Psoas muscle (tissue), 8 donors: ENCODE data around the gene PSMB3. TPM values are rescaled to one million over a fixed set of nuclear protein-coding genes. Genes with fewer than 3 reads are reported as not detected.

Source experiments
- ATAC-seq, 4 donors: fragments of 200-7000 bp; cut with Tn5 transposase; one replicate each; pipeline ENCODE4 v1.9.1; 2020; ENCODE audit warnings: moderate library complexity in 3 of 4, mild to moderate bottlenecking in 2 of 4
- DNase-seq, 2 donors: peaks; one replicate each; pipeline ENCODE4 v3.0.0-alpha.2; 2020
- H3K27ac ChIP-seq: fragments of 200-600 bp; one replicate; pipeline ENCODE4 v1.8.0; 2022
- H3K27me3 ChIP-seq, 3 donors: fragments of 200-600 bp in 1 of 3; one replicate each; pipeline versions ENCODE4 v1.6.1 to v1.8.0; 2013 to 2022; ENCODE audit warnings: low read length in 2 of 3, mild to moderate bottlenecking in 2 of 3, moderate library complexity in 1 of 3; ENCODE audit not compliant: insufficient read depth in 3 of 3
- H3K36me3 ChIP-seq, 2 donors: fragments of 200-600 bp in 1 of 2; one replicate each; pipeline versions ENCODE4 v1.6.1 to v1.8.0; 2013 to 2022; ENCODE audit warnings: low read depth in 1 of 2, mild to moderate bottlenecking in 1 of 2, moderate library complexity in 1 of 2; ENCODE audit not compliant: insufficient read depth in 1 of 2
- H3K4me1 ChIP-seq: fragments of 200-600 bp; one replicate; pipeline ENCODE4 v1.8.0; 2022
- H3K4me3 ChIP-seq: fragments of 200-600 bp; one replicate; pipeline ENCODE4 v1.8.0; 2022; ENCODE audit warnings: mild to moderate bottlenecking
- H3K9me3 ChIP-seq: fragments of 200-600 bp; one replicate; pipeline ENCODE4 v1.8.0; 2022
- WGBS, 3 donors: extraction: QIAGEN DNeasy Blood & Tissue Kit; methylation state at CpG; one replicate each; pipeline versions ENCODE4 v1.1.6 to v1.1.7; 2013; 5-methylcytosine and 5-hydroxymethylcytosine counted together
- intact Hi-C, 2 donors: fragments of 100-400 bp; cut with DNase I; formaldehyde crosslinking; loops; one replicate each; pipeline versions ENCODE4 v1.11.0 to v1.14.2; 2022
- polyA plus RNA-seq, 3 donors: library from polyadenylated mRNA; stranded (reverse); fragments of 200-250 nt; gene quantifications; one replicate each; pipeline ENCODE4 v1.2.3, GENCODE V29; 2013
- total RNA-seq, 4 donors: library from RNA; stranded (reverse); fragmentation: NEBNext Ultra II Directional in 2 of 4; extraction: Animal tissue kit (Norgen Biotek cat#: 25700) in 2 of 4; gene quantifications; one replicate each; pipeline versions ENCODE4 v1.2.1 to v1.2.4, GENCODE V29; 2021 to 2023
- TF ChIP-seq, protein P1 (sequence below): fragments of 200-600 bp; IDR thresholded peaks from one replicate; pipeline ENCODE4 v1.8.0; 2022; ENCODE audit warnings: antibody characterized with exemption
- donor health status: healthy with polysubstance abuse.
- donor health status: DM: no; HTN: no; CAD: no; lungs with moderate emphysema.
- donor health status: Bipolar disorder and iron deficiency.
- donor health status: healthy.
- donor health status: DM: yes; HTN: yes; CAD: no.
- donor health status: DM: no; HTN: no; CAD: no.
- donor health status: DM: no; HTN: no; CAD: no.
- donor health status: DM: yes; HTN: yes; CAD: no.

PSMB3 gene
- total and polyA plus RNA-seq, 7 donors, result 112 to 463 (median 209) TPM

DNA sequence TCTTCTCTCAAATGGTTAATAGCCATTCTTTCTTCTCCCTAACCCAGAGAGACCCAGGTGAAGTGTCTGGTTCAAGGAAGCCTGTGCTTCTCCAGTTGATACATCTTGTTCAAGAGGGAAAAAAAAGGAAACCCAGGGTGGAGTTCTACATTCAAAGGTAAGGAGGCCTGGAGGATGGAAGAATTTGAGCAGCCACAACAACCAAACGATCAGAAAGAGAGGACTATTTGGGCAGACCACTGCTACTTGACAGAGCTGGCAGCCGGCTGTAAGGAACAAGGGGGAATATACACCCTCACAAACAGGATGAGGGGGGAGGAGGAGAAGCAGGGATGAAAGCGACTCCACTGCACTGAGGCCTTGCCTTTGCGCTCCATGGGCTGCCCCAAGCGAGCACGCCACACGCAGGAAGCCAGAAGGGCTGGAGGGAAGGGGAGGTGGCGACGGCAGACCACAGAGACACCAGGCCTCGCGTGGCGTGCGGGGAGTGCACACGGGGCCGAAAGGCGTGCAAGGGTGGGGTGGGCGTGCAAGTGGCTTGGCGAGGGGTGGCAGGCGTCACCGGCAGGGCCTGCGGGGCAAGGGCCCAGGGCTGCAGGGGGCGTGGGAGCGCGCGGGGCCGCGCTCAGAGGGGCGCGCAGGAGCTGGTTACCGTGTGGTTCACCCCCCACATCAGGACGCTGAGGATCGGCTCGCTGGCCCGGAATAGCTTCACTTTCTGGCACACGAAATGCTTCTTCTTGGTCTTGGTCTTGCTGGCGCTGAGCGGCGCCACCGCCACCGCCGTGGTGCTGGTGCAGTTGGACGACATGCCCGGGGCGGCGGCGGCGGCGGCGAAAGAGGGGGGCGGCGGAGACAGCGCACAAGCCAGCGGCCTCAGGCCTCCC, 46.3 kb downstream of the PSMB3 start:
- Histone ChIP-seq H3K27me3 (no peaks in the 10 kb centered on the region), H3K27ac (peak overlapping the region; percentile 96), H3K36me3 (peaks cover 7 to 55% of the 10 kb centered on the region in 2 donors), H3K9me3 (no peaks in the 10 kb centered on the region), H3K4me3 (peak overlapping the region; percentile 96), H3K4me1 (peaks cover 29% of the 10 kb centered on the region)
- ATAC-seq (peak; percentile 32 to 51 (median 38)), DNase-seq (peak in 1 of 2 donors; percentile 52)
- TF ChIP-seq, protein P1, sequence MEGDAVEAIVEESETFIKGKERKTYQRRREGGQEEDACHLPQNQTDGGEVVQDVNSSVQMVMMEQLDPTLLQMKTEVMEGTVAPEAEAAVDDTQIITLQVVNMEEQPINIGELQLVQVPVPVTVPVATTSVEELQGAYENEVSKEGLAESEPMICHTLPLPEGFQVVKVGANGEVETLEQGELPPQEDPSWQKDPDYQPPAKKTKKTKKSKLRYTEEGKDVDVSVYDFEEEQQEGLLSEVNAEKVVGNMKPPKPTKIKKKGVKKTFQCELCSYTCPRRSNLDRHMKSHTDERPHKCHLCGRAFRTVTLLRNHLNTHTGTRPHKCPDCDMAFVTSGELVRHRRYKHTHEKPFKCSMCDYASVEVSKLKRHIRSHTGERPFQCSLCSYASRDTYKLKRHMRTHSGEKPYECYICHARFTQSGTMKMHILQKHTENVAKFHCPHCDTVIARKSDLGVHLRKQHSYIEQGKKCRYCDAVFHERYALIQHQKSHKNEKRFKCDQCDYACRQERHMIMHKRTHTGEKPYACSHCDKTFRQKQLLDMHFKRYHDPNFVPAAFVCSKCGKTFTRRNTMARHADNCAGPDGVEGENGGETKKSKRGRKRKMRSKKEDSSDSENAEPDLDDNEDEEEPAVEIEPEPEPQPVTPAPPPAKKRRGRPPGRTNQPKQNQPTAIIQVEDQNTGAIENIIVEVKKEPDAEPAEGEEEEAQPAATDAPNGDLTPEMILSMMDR, result no peak
- WGBS, 3 donors, result 0% methylated on average over 28 to 53 of the region's 53 CpGs
- intact Hi-C loops, result no loop called here

DNA sequence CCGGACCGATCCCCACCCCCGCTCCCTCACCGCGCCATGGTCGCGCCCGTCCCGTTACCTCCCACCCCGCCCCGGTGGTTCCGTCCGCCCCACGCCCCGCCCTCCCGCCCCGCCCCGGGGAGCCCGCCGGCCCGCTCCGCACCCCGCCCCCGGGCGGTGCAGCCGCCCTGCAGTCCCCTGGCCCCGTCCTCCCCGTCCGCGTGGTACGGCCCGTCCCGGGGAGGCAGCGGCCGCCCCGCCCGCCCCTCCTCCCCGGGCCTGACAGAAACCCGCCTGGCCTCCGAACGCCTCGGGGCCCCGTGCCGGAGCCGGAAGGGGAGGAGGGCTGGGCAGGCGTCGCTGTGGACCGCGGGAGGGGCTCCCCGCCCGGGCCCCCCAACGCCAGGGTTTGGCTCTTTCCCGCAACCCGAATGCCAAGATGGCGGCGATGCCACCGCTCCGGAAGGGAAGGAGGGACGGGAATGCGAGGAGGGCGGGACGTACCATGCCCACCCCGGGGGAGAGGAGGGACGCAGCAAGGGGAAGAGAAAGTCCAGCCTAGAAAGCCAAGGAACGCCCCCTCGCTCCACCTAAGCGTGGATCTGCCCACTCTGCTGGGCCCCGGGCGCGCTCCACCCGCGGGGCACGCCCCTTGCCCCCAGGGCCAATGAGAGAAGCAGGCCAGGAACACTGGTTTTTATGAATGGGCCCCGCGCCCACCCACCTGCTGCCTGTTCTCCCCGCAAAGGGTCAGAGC, 47.1 kb downstream of the PSMB3 start, which contains the start of gene PIP4K2B:
Gene PIP4K2B, minus strand, starts transcription at position 56 of the 736 bp plus-strand sequence. CDS start 132 bp downstream, outside the sequence.
- peak within 1 kb of the TSS; percentile 96 for H3K4me3 ChIP-seq
- peak within 1 kb of the TSS; percentile 96 for H3K27ac ChIP-seq
- no peaks in the 10 kb centered on the region for H3K9me3 ChIP-seq
- H3K4me1 ChIP-seq, result peaks cover 29% of the 10 kb centered on the region
- TF ChIP-seq, protein P1, result no peak
- DNase-seq (peak; percentile 97 to 98), ATAC-seq (peak; percentile 91 to 94 (median 92))
- WGBS, 3 donors, result 0 to 1% (median 0%) methylated on average over 32 to 76 of the region's 76 CpGs
- intact Hi-C loops, result no loop called here
- peaks cover 7 to 56% of the 10 kb centered on the region in 2 donors for H3K36me3 ChIP-seq
- no peaks in the 10 kb centered on the region for H3K27me3 ChIP-seq

DNA sequence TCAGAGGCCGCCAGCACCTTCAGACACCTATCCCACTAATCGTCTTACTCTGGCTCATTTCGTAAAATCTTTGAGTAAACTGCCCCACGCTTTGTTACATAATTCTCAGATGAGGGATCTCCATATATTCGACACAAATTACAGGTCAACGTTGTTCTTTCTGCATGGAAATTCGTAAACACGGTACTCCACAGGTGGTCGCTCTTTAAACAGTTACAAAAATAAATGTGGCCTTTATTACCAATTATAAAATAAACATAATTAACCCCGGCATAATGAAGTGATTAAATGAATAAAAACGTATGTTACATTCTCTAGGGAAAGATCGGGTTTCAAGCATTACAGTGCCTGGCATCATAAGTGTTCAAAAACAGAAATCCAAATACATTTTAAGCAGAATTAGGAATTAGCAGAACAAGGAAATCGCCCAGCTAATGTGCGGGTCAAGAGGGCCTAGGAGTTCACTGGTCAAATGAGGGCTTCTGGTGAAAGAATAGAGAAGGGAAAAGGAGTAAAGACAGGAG, 47.8 kb downstream of the PSMB3 start:
- WGBS, 3 donors, result 15 to 19% (median 17%) methylated on average over 14 of the region's 14 CpGs
- H3K4me3 ChIP-seq, result peak overlapping the region; percentile 96
- peaks cover 29% of the 10 kb centered on the region for H3K4me1 ChIP-seq
- DNase-seq (no peak), ATAC-seq (no peak)
- H3K27ac ChIP-seq, result peak overlapping the region; percentile 96
- no peaks in the 10 kb centered on the region for H3K9me3 ChIP-seq
- H3K27me3 ChIP-seq, result no peaks in the 10 kb centered on the region
- TF ChIP-seq, protein P1, result no peak
- intact Hi-C loops, result no loop called here
- peaks cover 9 to 59% of the 10 kb centered on the region in 2 donors for H3K36me3 ChIP-seq

DNA sequence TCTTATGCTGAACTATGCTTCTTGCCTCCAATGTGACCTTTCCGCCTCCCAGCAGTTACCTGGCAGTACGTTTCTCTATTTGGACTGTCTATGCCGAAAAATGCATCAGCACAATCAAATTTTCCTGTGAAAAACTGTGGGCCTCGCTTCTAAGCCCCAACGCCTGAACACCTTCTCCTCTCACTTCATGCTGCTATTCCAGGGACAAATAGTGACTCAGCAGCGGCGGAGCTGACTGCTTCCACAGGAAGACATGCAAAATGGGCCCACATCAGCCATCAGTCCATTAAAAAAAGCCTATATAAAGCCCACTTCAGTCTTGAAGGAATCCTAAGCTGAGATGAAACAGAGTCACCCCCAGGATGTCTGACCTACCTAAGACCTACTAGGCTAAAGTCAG, 57.3 kb downstream of the PSMB3 start:
- intact Hi-C loops, result no loop called here
- peaks cover 18 to 100% of the 10 kb centered on the region in 2 donors for H3K36me3 ChIP-seq

More for the DNA sequence above, 57.3 kb downstream of the PSMB3 start:
- DNase-seq (no peak), ATAC-seq (no peak)
- Histone ChIP-seq H3K4me3 (no peak overlapping the region), H3K27ac (no peak overlapping the region), H3K4me1 (no peaks in the 10 kb centered on the region), H3K9me3 (no peaks in the 10 kb centered on the region), H3K27me3 (no peaks in the 10 kb centered on the region)
- TF ChIP-seq, protein P1, result no peak
- 94 to 97% (median 95%) methylated on average over 7 of the region's 7 CpGs for WGBS, 3 donors

Other genes starting within 250 kb of the PSMB3 start
- under 1 TPM in 3 of 4 donors, not detected in 1; 0.13 to 0.39 (median 0.30) TPM for gene SRCIN1, start 146.8 kb upstream of the PSMB3 start, total RNA-seq
- under 1 TPM; 0.04 to 0.18 (median 0.08) TPM for gene SRCIN1, start 146.8 kb upstream of the PSMB3 start, polyA plus RNA-seq
- gene EPOP, start 77.8 kb upstream of the PSMB3 start, total RNA-seq, result 1 to 10 TPM in 1 of 4 donors, under 1 TPM in 3; 0.21 to 1.2 (median 0.63) TPM
- gene EPOP, start 77.8 kb upstream of the PSMB3 start, polyA plus RNA-seq, result 1 to 10 TPM in 1 of 3 donors, under 1 TPM in 2; 0.21 to 1.1 (median 0.44) TPM
- gene MLLT6, start 47.5 kb upstream of the PSMB3 start, total RNA-seq, result 100 to 1,000 TPM in 1 of 4 donors, 10 to 100 TPM in 3; 78.5 to 120 (median 84.9) TPM
- gene MLLT6, start 47.5 kb upstream of the PSMB3 start, polyA plus RNA-seq, result 10 to 100 TPM; 16.3 to 50.2 (median 25.5) TPM
- gene CISD3, start 22.4 kb upstream of the PSMB3 start, total RNA-seq, result 10 to 100 TPM; 29.9 to 45.5 (median 37.4) TPM
- gene CISD3, start 22.4 kb upstream of the PSMB3 start, polyA plus RNA-seq, result 10 to 100 TPM; 39.6 to 83.6 (median 41.5) TPM
- gene PCGF2, start 4.4 kb upstream of the PSMB3 start, total RNA-seq, result 10 to 100 TPM in 1 of 4 donors, 1 to 10 TPM in 3; 7.1 to 10.8 (median 7.5) TPM
- gene PCGF2, start 4.4 kb upstream of the PSMB3 start, polyA plus RNA-seq, result 1 to 10 TPM; 3.3 to 5.8 (median 5.1) TPM
- 10 to 100 TPM; 61.2 to 66.7 (median 63.8) TPM for gene PIP4K2B, start 46.8 kb downstream of the PSMB3 start, total RNA-seq
- gene PIP4K2B, start 46.8 kb downstream of the PSMB3 start, polyA plus RNA-seq, result 10 to 100 TPM; 19.3 to 72.6 (median 26.5) TPM
- gene CWC25, start 72.6 kb downstream of the PSMB3 start, total RNA-seq, result 10 to 100 TPM in 3 of 4 donors, 1 to 10 TPM in 1; 9.7 to 21.3 (median 15.3) TPM
- 10 to 100 TPM; 13.5 to 22.0 (median 15.0) TPM for gene CWC25, start 72.6 kb downstream of the PSMB3 start, polyA plus RNA-seq
- gene RPL23, start 101.0 kb downstream of the PSMB3 start, total RNA-seq, result 1,000 to 10,000 TPM in 1 of 4 donors, 100 to 1,000 TPM in 3; 816 to 1,006 (median 921) TPM
- 1,000 to 10,000 TPM; 1,675 to 2,332 (median 1,765) TPM for gene RPL23, start 101.0 kb downstream of the PSMB3 start, polyA plus RNA-seq
- 10 to 100 TPM; 14.6 to 20.1 (median 17.2) TPM for gene LASP1, start 117.3 kb downstream of the PSMB3 start, total RNA-seq
- gene LASP1, start 117.3 kb downstream of the PSMB3 start, polyA plus RNA-seq, result 10 to 100 TPM in 2 of 3 donors, 1 to 10 TPM in 1; 8.6 to 14.0 (median 10.9) TPM
- gene FBXO47, start 214.7 kb downstream of the PSMB3 start, total RNA-seq, result not detected
- under 1 TPM in 1 of 3 donors, not detected in 2; 0.03 TPM for gene FBXO47, start 214.7 kb downstream of the PSMB3 start, polyA plus RNA-seq